ENCODE data around the gene ERP44.
"Not testable (repeated sequence)": the region's sequence is repeated elsewhere in the genome, so short reads cannot be mapped to it uniquely, and the experiment has no call there.

The ERP44 gene

GRCh38 chr9:100098887-100099721, at the start of gene ERP44, which contains the start of gene INVS:
TSS of gene ERP44 (minus strand) at chr9:100099000. CDS start at chr9:100098840, 160 bp downstream.
TSS of gene INVS (plus strand) at chr9:100099243. CDS start at chr9:100104522, 5,279 bp downstream.
- H3K4me3 ChIP-seq (ENCODE audit: low read length) = peak within 1 kb of the TSS; percentile 100
- TF ChIP-seq CTCF (IDR thresholded peaks at IDR 0.05; ENCODE audit: insufficient read depth, low read depth, low read length, missing control alignments) = no peak
- peak; percentile 100 for DNase-seq (ENCODE audit: low read depth)

- not testable (repeated sequence) for H3K4me3 ChIP-seq (ENCODE audit: low read length); DNase-seq (ENCODE audit: low read depth)
Measured at GRCh38 chr9:100145976-100146375, 47.2 kb upstream of the ERP44 start.

GRCh38 chr9:100145167-100145934, 46.6 kb upstream of the ERP44 start:
- DNase-seq (ENCODE audit: low read depth) = not testable (repeated sequence)

GRCh38 chr9:100141862-100142261, 43.1 kb upstream of the ERP44 start:
- not testable (repeated sequence) for H3K4me3 ChIP-seq (ENCODE audit: low read length); DNase-seq (ENCODE audit: low read depth)

More at GRCh38 chr9:100145167-100145934, 46.6 kb upstream of the ERP44 start:
- H3K4me3 ChIP-seq (ENCODE audit: low read length) = not testable (repeated sequence)

GRCh38 chr9:100140303-100140702, 41.5 kb upstream of the ERP44 start:
- DNase-seq (ENCODE audit: low read depth); H3K4me3 ChIP-seq (ENCODE audit: low read length): not testable (repeated sequence)

- TF ChIP-seq CTCF (IDR thresholded peaks at IDR 0.05; ENCODE audit: insufficient read depth, low read depth, low read length, missing control alignments) = peak; percentile 15
- peak; percentile 4 for DNase-seq (ENCODE audit: low read depth)
- not testable (repeated sequence) for H3K4me3 ChIP-seq (ENCODE audit: low read length)
Measured at GRCh38 chr9:100136799-100137198, 38.0 kb upstream of the ERP44 start.

GRCh38 chr9:100134731-100135130, 35.9 kb upstream of the ERP44 start:
- no peak for DNase-seq (ENCODE audit: low read depth)
- TF ChIP-seq CTCF (IDR thresholded peaks at IDR 0.05; ENCODE audit: insufficient read depth, low read depth, low read length, missing control alignments) = no peak
- H3K4me3 ChIP-seq (ENCODE audit: low read length) = no peak overlapping the region

GRCh38 chr9:100131875-100132430, 33.2 kb upstream of the ERP44 start:
- no peak for TF ChIP-seq CTCF (IDR thresholded peaks at IDR 0.05; ENCODE audit: insufficient read depth, low read depth, low read length, missing control alignments)
- no peak overlapping the region for H3K4me3 ChIP-seq (ENCODE audit: low read length)
- no peak for DNase-seq (ENCODE audit: low read depth)
